Naive thymus-derived CD4-positive, alpha-beta T cell (primary cell): ENCODE results near the gene NAGS. TPM values are rescaled to one million over a fixed set of nuclear protein-coding genes. Genes with fewer than 3 reads are reported as not detected.
A peak's percentile ranks its signal among the peaks of the same experiment; 100 is the strongest.

Source experiments
- ATAC-seq: fragments of 150-1000 bp; cut with Tn5 transposase; 2 replicates; pipeline ENCODE4 v1.10.0; 2021; ENCODE audit warnings: mild to moderate bottlenecking, moderate library complexity
- CTCF ChIA-PET: fragments of 350-600 bp; sonication (Branson Sonifier 250); formaldehyde crosslinking; loops from one replicate; lab custom pipeline; 2021; ENCODE audit warnings: antibody characterized with exemption; lab: Charles Lee
- POLR2A ChIA-PET: fragments of 350-600 bp; sonication (Branson Sonifier 250); formaldehyde crosslinking; loops from one replicate; lab custom pipeline; 2021; ENCODE audit warnings: antibody characterized with exemption, inconsistent platforms; lab: Charles Lee
- DNase-seq, 9 donors: peaks; one replicate each; pipeline versions ENCODE4 v3.0.0 to v3.0.0-alpha.2; 2020 to 2022; ENCODE audit warnings: mixed read lengths in 1 of 9
- H3K27ac ChIP-seq: one replicate; pipeline ENCODE4 v1.7.0; 2013; ENCODE audit warnings: mild to moderate bottlenecking, low read depth, low read length, moderate library complexity
- H3K27me3 ChIP-seq, 2 donors: one replicate each; pipeline ENCODE4 v1.7.0; 2013; ENCODE audit warnings: low read length in 2 of 2, mild to moderate bottlenecking in 2 of 2, moderate library complexity in 2 of 2; ENCODE audit not compliant: control insufficient read depth in 2 of 2, insufficient read depth in 2 of 2
- H3K36me3 ChIP-seq, 3 experiments: 1 replicate in 2 of 3; 2 replicates in 1 of 3; pipeline ENCODE4 v1.7.0; 2013; ENCODE audit warnings: low read length in 3 of 3, mild to moderate bottlenecking in 3 of 3, moderate library complexity in 1 of 3; ENCODE audit not compliant: insufficient read depth in 3 of 3, control insufficient read depth in 2 of 3
- H3K4me1 ChIP-seq, 2 donors: one replicate each; pipeline ENCODE4 v1.7.0; 2013; ENCODE audit warnings: low read length in 2 of 2, mild to moderate bottlenecking in 2 of 2, moderate library complexity in 1 of 2; ENCODE audit not compliant: control insufficient read depth in 2 of 2, insufficient read depth in 2 of 2
- H3K4me3 ChIP-seq: 2 replicates; pipeline ENCODE4 v1.7.0; 2013; ENCODE audit warnings: mild to moderate bottlenecking, low read length
- H3K9me3 ChIP-seq, 3 experiments: 1 replicate in 2 of 3; 2 replicates in 1 of 3; pipeline ENCODE4 v1.7.0; 2013; ENCODE audit warnings: low read length in 3 of 3; ENCODE audit not compliant: control insufficient read depth in 2 of 3
- H3K27ac Mint-ChIP-seq, 9 donors: one replicate each; pipeline ENCODE4 v1.8.0; 2020 to 2022; ENCODE audit warnings: mixed read lengths in 9 of 9, mild to moderate bottlenecking in 8 of 9, moderate library complexity in 5 of 9, inconsistent platforms in 2 of 9
- H3K27me3 Mint-ChIP-seq, 5 donors: one replicate each; pipeline ENCODE4 v1.8.0; 2021 to 2022; ENCODE audit warnings: mixed read lengths in 5 of 5, mild to moderate bottlenecking in 1 of 5
- H3K36me3 Mint-ChIP-seq, 5 donors: one replicate each; pipeline ENCODE4 v1.8.0; 2020 to 2022; ENCODE audit warnings: mixed read lengths in 5 of 5, mild to moderate bottlenecking in 3 of 5, inconsistent platforms in 1 of 5
- H3K4me1 Mint-ChIP-seq, 7 donors: one replicate each; pipeline ENCODE4 v1.8.0; 2020 to 2022; ENCODE audit warnings: mixed read lengths in 7 of 7, mild to moderate bottlenecking in 3 of 7, inconsistent platforms in 1 of 7
- H3K4me3 Mint-ChIP-seq, 10 donors: one replicate each; pipeline ENCODE4 v1.8.0; 2020 to 2022; ENCODE audit warnings: mild to moderate bottlenecking in 10 of 10, mixed read lengths in 10 of 10, moderate library complexity in 6 of 10, inconsistent platforms in 2 of 10
- H3K9me3 Mint-ChIP-seq, 11 donors: one replicate each; pipeline ENCODE4 v1.8.0; 2020 to 2022; ENCODE audit warnings: mixed read lengths in 11 of 11, mild to moderate bottlenecking in 4 of 11, inconsistent platforms in 1 of 11, moderate library complexity in 1 of 11
- intact Hi-C, 2 donors: fragments of 100-400 bp; cut with micrococcal nuclease; formaldehyde crosslinking; loops; one replicate each; pipeline ENCODE4 v1.15.1; 2023
- polyA plus RNA-seq, 2 donors: library from polyadenylated mRNA; unstranded; fragments of 300-500 nt; fragmentation: Illumina TruSeq; gene quantifications; one replicate each; pipeline ENCODE4 v1.2.3, GENCODE V29; 2021
- total RNA-seq, 6 experiments: library from RNA in 5 of 6; stranded (reverse) in 5 of 6; gene quantifications; 1 replicate in 5 of 6; 2 replicates in 1 of 6; pipeline ENCODE4 v1.2.3 and lab custom pipeline; 2021 to 2026

The NAGS gene
- total and polyA plus RNA-seq, 7 experiments from 2014 or later: 0.19 to 2.6 (median 0.41) TPM

DNA sequence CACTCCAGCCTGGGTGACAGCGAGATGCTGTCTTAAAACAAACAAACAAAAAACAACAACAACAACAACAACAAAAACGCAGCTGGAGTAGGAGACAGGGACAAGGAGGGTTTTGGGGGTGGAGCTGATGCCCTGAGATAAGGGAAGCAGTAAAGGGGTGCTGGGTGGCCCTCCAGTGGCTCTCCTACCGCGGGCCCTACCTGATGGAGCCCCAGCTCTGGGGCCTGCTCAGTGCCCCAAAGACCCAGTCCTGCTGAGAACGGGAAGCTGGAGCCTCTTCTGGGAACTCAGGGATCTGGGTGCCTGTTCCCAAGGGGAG, 21.3 kb upstream of the NAGS start:
- Mint-ChIP-seq H3K36me3 (peaks cover 0 to 4% (median 0%) of the 10 kb centered on the region in 5 donors), H3K4me3 (peak overlapping the region in 7 of 10 donors; percentile 21 to 62 (median 50))
- POLR2A ChIA-PET: interaction anchor here (0.6 kb wide), 1 partner anchor 10 kb away, joined by 3 read pairs; no protein-coding TSS in a partner anchor

DNA sequence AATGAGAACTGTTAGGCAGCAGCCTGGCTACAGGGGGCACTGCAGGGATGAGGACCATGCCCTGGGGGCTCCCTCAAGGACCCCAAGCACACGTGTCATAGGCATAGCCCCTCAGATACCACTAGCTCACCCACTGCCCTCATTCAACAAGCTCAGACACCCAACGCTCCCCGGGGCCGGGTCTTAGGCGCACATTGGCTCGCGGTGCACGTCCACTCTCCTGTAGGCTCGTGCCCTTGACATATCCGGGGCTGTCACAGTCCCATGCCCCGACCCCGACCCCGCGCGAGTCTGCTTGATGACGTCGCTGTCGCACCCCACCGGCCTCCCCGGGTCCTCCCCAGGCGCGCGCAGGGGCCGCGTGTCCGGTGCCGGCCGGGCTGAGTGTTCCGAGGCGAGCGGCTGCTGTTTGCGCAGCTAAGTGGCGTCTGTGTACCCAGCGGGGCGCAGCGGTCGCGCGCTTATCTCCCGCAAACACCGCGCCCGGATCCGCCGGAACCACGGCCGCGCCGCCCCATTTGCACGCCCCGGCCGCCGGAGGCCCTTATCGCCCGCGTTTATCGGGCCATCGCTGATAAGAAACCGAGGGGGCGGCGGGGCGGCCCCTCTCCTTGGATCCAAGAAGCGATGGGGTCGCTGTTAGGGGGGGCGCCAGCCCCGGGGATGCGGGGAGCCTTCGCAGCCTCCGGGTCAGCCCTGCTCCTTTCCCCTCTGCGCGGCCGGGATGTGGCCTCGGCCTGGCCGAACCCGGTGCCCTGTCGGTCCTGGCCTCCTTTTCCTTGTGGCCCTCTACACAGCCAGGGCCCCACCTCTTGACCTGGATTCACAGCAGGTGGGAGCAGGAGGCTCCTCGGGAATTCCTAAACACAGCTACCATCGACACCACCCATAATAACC, 20.7 kb upstream of the NAGS start:
- peak in 1 of 9 donors; percentile 11 for DNase-seq
- no peak overlapping the region for H3K4me3 ChIP-seq
- H3K36me3 ChIP-seq: no peaks in the 10 kb centered on the region
- Mint-ChIP-seq H3K27ac (no peak overlapping the region), H3K4me3 (peak overlapping the region in 9 of 10 donors; percentile 8 to 59 (median 49)), H3K36me3 (peaks cover 0 to 4% (median 0%) of the 10 kb centered on the region in 5 donors), H3K9me3 (no peaks in the 10 kb centered on the region), H3K4me1 (peaks cover 0 to 14% (median 0%) of the 10 kb centered on the region in 7 donors), H3K27me3 (peaks cover 47 to 68% (median 51%) of the 10 kb centered on the region in 5 donors)
- ChIA-PET CTCF (interaction anchor here (0.6 kb wide), 1 partner anchor 32 kb away, joined by 6 read pairs; no protein-coding TSS in a partner anchor), POLR2A (interaction anchor here (0.6 kb wide), 1 partner anchor 10 kb away, joined by 3 read pairs; no protein-coding TSS in a partner anchor)
- no peaks in the 10 kb centered on the region for H3K9me3 ChIP-seq
- peaks cover 0 to 17% of the 10 kb centered on the region in 2 donors for H3K27me3 ChIP-seq
- no peak overlapping the region for H3K27ac ChIP-seq
- intact Hi-C loops: no loop called here
- H3K4me1 ChIP-seq: peaks cover 0 to 3% of the 10 kb centered on the region in 2 donors
- peak; percentile 53 for ATAC-seq

More for the DNA sequence above, 21.3 kb upstream of the NAGS start:
- ATAC-seq: no peak
- peaks cover 0 to 3% of the 10 kb centered on the region in 2 donors for H3K4me1 ChIP-seq
- H3K9me3 ChIP-seq: no peaks in the 10 kb centered on the region
- H3K27ac ChIP-seq: no peak overlapping the region
- CTCF ChIA-PET: no interaction called here
- Mint-ChIP-seq H3K4me1 (peaks cover 0 to 14% (median 0%) of the 10 kb centered on the region in 7 donors), H3K27ac (no peak overlapping the region), H3K27me3 (peaks cover 48 to 66% (median 52%) of the 10 kb centered on the region in 5 donors), H3K9me3 (no peaks in the 10 kb centered on the region)
- no peak overlapping the region for H3K4me3 ChIP-seq
- H3K36me3 ChIP-seq: no peaks in the 10 kb centered on the region
- DNase-seq: no peak
- H3K27me3 ChIP-seq: peaks cover 0 to 17% of the 10 kb centered on the region in 2 donors
- intact Hi-C loops: no loop called here

DNA sequence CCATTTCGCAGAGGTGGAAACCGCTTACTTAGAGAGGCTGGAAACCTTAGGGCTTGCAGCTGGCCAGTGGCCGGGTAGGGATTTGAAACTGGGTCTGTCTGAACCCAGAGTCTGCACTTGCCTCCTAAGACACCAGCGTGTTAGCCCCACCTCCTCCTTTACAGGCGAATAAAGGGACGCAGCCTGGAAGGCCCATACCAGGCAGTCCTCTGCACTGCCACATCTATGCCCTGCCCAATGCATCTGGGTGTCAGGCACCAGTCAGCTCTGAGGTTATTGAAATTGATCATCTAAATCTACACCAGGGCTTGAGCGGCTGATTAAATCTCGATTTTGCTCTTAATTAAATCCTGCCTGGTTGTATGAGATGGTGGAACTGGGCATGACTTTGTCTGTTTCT, 19.9 kb upstream of the NAGS start:
- Mint-ChIP-seq H3K27me3 (peaks cover 47 to 67% (median 51%) of the 10 kb centered on the region in 5 donors), H3K4me3 (peak overlapping the region in 8 of 10 donors; percentile 8 to 56 (median 26)), H3K27ac (no peak overlapping the region), H3K36me3 (peaks cover 0 to 4% (median 0%) of the 10 kb centered on the region in 5 donors), H3K4me1 (peaks cover 0 to 14% (median 0%) of the 10 kb centered on the region in 7 donors), H3K9me3 (no peaks in the 10 kb centered on the region)
- ATAC-seq (no peak), DNase-seq (no peak)
- no peaks in the 10 kb centered on the region for H3K36me3 ChIP-seq
- ChIA-PET POLR2A (no interaction called here), CTCF (interaction anchor here (0.6 kb wide), 1 partner anchor 31 kb away, joined by 6 read pairs; no protein-coding TSS in a partner anchor)
- peaks cover 0 to 17% of the 10 kb centered on the region in 2 donors for H3K27me3 ChIP-seq
- no peak overlapping the region for H3K27ac ChIP-seq
- no peak overlapping the region for H3K4me3 ChIP-seq
- intact Hi-C loops: no loop called here
- no peaks in the 10 kb centered on the region for H3K9me3 ChIP-seq
- H3K4me1 ChIP-seq: peaks cover 0 to 3% of the 10 kb centered on the region in 2 donors

DNA sequence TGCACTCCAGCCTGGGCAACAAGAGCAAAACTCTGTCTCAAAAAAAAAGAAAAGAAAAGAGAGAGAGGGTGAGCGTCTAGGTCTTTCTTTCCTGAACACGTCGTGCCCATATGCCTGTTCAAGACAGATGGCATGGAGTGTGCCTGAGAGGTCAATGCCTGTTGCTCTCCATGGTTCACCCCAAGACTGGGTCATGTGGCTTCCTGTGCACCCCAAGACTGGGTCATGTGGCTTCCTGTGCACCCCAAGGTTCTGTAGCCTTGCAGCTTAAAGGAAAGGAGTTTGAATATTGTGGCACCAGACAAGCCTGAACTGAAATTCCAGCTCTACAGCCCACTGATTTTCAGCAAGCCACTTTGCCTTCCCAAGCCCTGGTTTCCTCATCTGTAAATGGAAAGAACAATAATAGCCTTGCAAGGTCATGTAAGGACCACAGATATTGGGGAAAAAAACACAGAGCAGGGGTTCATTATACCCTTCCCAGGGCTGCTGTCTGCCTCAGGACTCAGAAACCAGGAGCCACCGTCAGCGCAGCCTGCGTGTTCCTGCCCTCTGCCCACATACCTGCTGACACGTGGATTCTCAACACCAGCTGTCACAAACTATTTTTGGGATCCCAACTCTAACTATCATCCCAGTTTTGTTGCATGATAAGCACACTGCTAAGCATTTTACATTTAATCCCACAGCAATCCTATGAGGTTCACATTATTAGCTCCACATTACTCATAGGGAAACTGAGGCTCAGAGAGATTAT, 18.0 kb upstream of the NAGS start:
- Mint-ChIP-seq H3K9me3 (no peaks in the 10 kb centered on the region), H3K4me3 (no peak overlapping the region), H3K27ac (no peak overlapping the region), H3K36me3 (peaks cover 0 to 4% (median 0%) of the 10 kb centered on the region in 5 donors), H3K4me1 (peaks cover 0 to 14% (median 0%) of the 10 kb centered on the region in 7 donors), H3K27me3 (peaks cover 42 to 59% (median 51%) of the 10 kb centered on the region in 5 donors)
- DNase-seq (no peak), ATAC-seq (no peak)
- ChIA-PET POLR2A (no interaction called here), CTCF (interaction anchor here (0.6 kb wide), 1 partner anchor 55 kb away, joined by 3 read pairs; no protein-coding TSS in a partner anchor)
- Histone ChIP-seq H3K36me3 (no peaks in the 10 kb centered on the region), H3K4me3 (no peak overlapping the region), H3K9me3 (no peaks in the 10 kb centered on the region), H3K4me1 (peaks cover 0 to 3% of the 10 kb centered on the region in 2 donors), H3K27ac (no peak overlapping the region), H3K27me3 (peaks cover 0 to 17% of the 10 kb centered on the region in 2 donors)
- intact Hi-C loops: no loop called here

DNA sequence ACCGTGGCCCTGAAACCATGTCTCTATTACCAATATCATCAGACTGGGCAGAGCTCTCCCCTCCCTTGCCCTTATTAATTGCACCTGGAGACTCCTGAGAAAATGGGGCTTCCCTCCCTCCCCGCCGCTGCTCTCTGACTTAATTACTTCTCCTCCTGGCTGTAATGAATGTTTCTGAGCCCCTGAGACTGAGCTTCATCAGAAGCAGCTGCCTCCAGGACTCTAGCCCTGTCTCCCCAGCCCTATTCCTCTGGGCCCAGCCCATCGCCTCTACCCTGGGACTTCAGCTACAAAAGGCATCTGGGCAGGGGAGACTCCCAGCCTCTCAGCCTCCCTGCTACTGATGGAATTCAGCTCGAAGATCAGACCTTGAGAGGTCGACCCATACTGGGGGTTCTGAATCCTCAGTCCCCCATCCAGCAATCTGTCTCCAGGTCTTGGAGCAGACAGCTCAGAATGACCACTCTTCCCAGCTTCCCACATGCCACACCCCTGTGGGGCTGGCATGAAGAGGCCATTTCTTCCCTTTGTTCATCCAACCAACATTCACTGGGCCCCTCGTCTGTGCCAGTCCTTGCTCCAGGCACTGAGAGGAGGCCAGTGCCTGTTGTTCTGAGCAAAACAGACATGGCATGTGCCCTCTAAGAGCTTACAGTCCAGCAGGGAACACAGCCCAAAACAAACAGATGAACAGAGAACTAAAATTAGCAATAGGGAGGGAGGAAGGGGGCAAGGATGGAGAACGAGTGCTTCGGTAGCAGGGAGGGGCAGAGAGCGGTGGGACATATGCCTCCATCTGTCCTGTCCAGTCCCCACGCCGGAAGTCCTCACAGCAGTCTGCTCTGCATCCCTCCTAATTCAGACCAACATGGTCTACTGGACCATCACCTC, 17.0 kb upstream of the NAGS start:
- Histone ChIP-seq H3K4me1 (peaks cover 0 to 3% of the 10 kb centered on the region in 2 donors), H3K4me3 (no peak overlapping the region), H3K36me3 (no peaks in the 10 kb centered on the region), H3K27ac (no peak overlapping the region), H3K9me3 (no peaks in the 10 kb centered on the region), H3K27me3 (peaks cover 0 to 13% of the 10 kb centered on the region in 2 donors)
- no peak overlapping the region for H3K4me3 Mint-ChIP-seq
- H3K4me1 Mint-ChIP-seq: peaks cover 0 to 14% (median 0%) of the 10 kb centered on the region in 7 donors
- ChIA-PET POLR2A (no interaction called here), CTCF (interaction anchor here (0.6 kb wide), 1 partner anchor 21 kb away, joined by 3 read pairs; no protein-coding TSS in a partner anchor)
- intact Hi-C loops: no loop called here
- no peak for DNase-seq
- H3K27me3 Mint-ChIP-seq: peaks cover 33 to 50% (median 43%) of the 10 kb centered on the region in 5 donors
- peaks cover 0 to 4% (median 0%) of the 10 kb centered on the region in 5 donors for H3K36me3 Mint-ChIP-seq
- H3K27ac Mint-ChIP-seq: no peak overlapping the region
- H3K9me3 Mint-ChIP-seq: no peaks in the 10 kb centered on the region
- ATAC-seq: no peak
